Medulla oblongata (tissue), 1 donor: ENCODE data around the gene REPIN1.

Source experiments
- DNase-seq: peaks from one replicate; pipeline ENCODE4 v3.0.0-alpha.2; 2015; ENCODE audit errors: extremely low spot score

Gene REPIN1

GRCh38 chr7:150406567-150407421 lies 38.2 kb downstream of the REPIN1 start:
- no peak for DNase-seq

- no peak for DNase-seq
Measured at GRCh38 chr7:150407588-150408392, 39.2 kb downstream of the REPIN1 start.

- no peak for DNase-seq
Measured at GRCh38 chr7:150408393-150409299, 40.0 kb downstream of the REPIN1 start.

- DNase-seq: no peak
Measured at GRCh38 chr7:150409300-150410030, 40.8 kb downstream of the REPIN1 start.

- DNase-seq: no peak
Measured at GRCh38 chr7:150410131-150410530, 41.5 kb downstream of the REPIN1 start.

GRCh38 chr7:150410680-150411346 lies 42.2 kb downstream of the REPIN1 start:
- peak; percentile 65 for DNase-seq

- DNase-seq: no peak
Measured at GRCh38 chr7:150411606-150412005, 43.0 kb downstream of the REPIN1 start.

GRCh38 chr7:150412016-150412415 lies 43.4 kb downstream of the REPIN1 start:
- DNase-seq: no peak

- no peak for DNase-seq
Measured at GRCh38 chr7:150412518-150413488, 44.2 kb downstream of the REPIN1 start.

GRCh38 chr7:150413640-150414081 lies 45.0 kb downstream of the REPIN1 start:
- no peak for DNase-seq

- DNase-seq: no peak
Measured at GRCh38 chr7:150415161-150416153, 46.8 kb downstream of the REPIN1 start.

- no peak for DNase-seq
Measured at GRCh38 chr7:150417239-150417638, 48.6 kb downstream of the REPIN1 start.

- no peak for DNase-seq
Measured at GRCh38 chr7:150417863-150418262, 49.2 kb downstream of the REPIN1 start.

- no peak for DNase-seq
Measured at GRCh38 chr7:150420242-150420641, 51.6 kb downstream of the REPIN1 start.

GRCh38 chr7:150420987-150421674 lies 52.5 kb downstream of the REPIN1 start:
- DNase-seq: peak; percentile 94

- no peak for DNase-seq
Measured at GRCh38 chr7:150421831-150422230, 53.2 kb downstream of the REPIN1 start.
